Measurements from ENCODE around the gene CD226. TPM values are rescaled to one million over a fixed set of nuclear protein-coding genes. Genes with fewer than 3 reads are reported as not detected.

Gene CD226
- total RNA-seq, 1 experiment from 2014 or later: 1.2 TPM

DNA sequence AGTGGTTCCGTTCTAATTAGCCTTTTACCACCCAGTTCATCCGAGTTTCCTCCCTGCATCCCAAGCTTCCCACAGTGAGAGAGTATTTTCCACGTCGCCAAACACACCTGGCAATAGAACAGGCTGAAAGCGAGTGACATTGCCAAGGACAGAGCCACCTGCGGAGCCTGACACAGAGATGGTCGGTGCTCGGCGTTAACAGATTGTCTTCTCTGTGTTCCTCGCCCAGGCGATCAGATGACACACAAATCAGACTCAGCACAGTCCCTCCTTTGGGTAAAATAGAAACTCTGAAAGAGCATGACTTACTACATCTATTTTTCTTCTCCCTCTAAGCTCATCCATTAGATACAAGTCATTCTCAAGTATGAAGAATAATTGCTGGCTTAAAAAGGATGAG is 107.7 kb downstream of the CD226 start:
- H3K36me3 ChIP-seq (ENCODE audit: control insufficient read depth in 1 of 2, insufficient read depth in 2 of 2, low read length in 2 of 2): no peaks in the 10 kb centered on the region
- intact Hi-C loops (cut with micrococcal nuclease): no loop called here
- H3K9me3 ChIP-seq (ENCODE audit: control insufficient read depth in 1 of 2, insufficient read depth in 1 of 2, low read depth in 1 of 2, low read length in 2 of 2): no peaks in the 10 kb centered on the region
- no peak for ATAC-seq
- H3K4me1 ChIP-seq (ENCODE audit: control insufficient read depth in 1 of 2, insufficient read depth in 2 of 2, low read length in 2 of 2): peaks cover 0 to 10% of the 10 kb centered on the region in 2 experiments; a peak in 2 of 4 replicates
- no peaks in the 10 kb centered on the region for H4K20me1 ChIP-seq (ENCODE audit: insufficient read depth)
- H3K9me2 ChIP-seq (ENCODE audit: insufficient read depth): no peaks in the 10 kb centered on the region; the same call in 1 of the 2 replicates
- ChIA-PET RAD21 (ENCODE audit: low non-redundant PET in 1 of 2, low total read pairs in 2 of 2, uncharacterized antibody in 2 of 2, unreplicated experiment in 2 of 2) (no interaction called here), CTCF (no interaction called here), POLR2A (no interaction called here)
- H3K4me3 ChIP-seq (replicated peaks in 1 of 2; ENCODE audit: low read depth in 1 of 2, low read length in 2 of 2): no peak overlapping the region
- H3K27ac ChIP-seq (ENCODE audit: low read depth, low read length): no peak overlapping the region
- H3K9ac ChIP-seq (ENCODE audit: low read length): no peak overlapping the region
- TF ChIP-seq ZNF274 (IDR thresholded peaks at IDR 0.05; ENCODE audit: low read depth, low read length): no peak
- TF ChIP-seq SIN3A (IDR thresholded peaks at IDR 0.05; ENCODE audit: low read depth): no peak
- no peak for TF ChIP-seq EZH2 (IDR thresholded peaks at IDR 0.05)
- no peak for TF ChIP-seq MAX (IDR thresholded peaks at IDR 0.05)
- no peak for TF ChIP-seq JUND (IDR thresholded peaks at IDR 0.05)
- TF ChIP-seq SP1 (IDR thresholded peaks at IDR 0.05; ENCODE audit: low read depth): no peak
- TF ChIP-seq ELF1 (IDR thresholded peaks at IDR 0.05; ENCODE audit: borderline replicate concordance, low read depth): no peak
- TF ChIP-seq ZFX (IDR thresholded peaks at IDR 0.05): no peak
- no peak for TF ChIP-seq POLR2AphosphoS5 (IDR thresholded peaks at IDR 0.05; ENCODE audit: low read depth, low read length)
- TF ChIP-seq ZBTB33 (IDR thresholded peaks at IDR 0.05; ENCODE audit: extremely low read depth, insufficient replicate concordance, low read length): no peak
- no peak for TF ChIP-seq EGR1 (IDR thresholded peaks at IDR 0.05; ENCODE audit: low read depth)
- no peak overlapping the region for H2AFZ ChIP-seq (ENCODE audit: low read depth, low read length, poor library complexity, severe bottlenecking)
- no peak overlapping the region for H3K4me2 ChIP-seq (ENCODE audit: low read length)
- no peak for DNase-seq (ENCODE audit: low read depth, low spot score)
- H3K79me2 ChIP-seq (ENCODE audit: insufficient read depth, low read length): no peaks in the 10 kb centered on the region
- no TSS peak for BruUV-seq (replicated peaks)
- H3K27me3 ChIP-seq (ENCODE audit: insufficient read depth, low read length): 0 out of 2 replicates have a peak, but pooled peaks cover 7% of the 10 kb centered on the region

All from HCT116 (cell line).